H1 (cell line): ENCODE results near the gene NAA11. TPM values are rescaled to one million over a fixed set of nuclear protein-coding genes. Genes with fewer than 3 reads are reported as not detected.

Experiments used
- CTCF ChIA-PET: fragments of 300-600 bp; sonication (Branson Sonifier 250); formaldehyde crosslinking; loops from one replicate; lab custom pipeline; 2021; ENCODE audit not compliant: partially characterized antibody; lab: Charles Lee
- POLR2A ChIA-PET: fragments of 300-600 bp; sonication (Branson Sonifier 250); formaldehyde crosslinking; loops from one replicate; lab custom pipeline; 2021; ENCODE audit warnings: inconsistent platforms; ENCODE audit not compliant: partially characterized antibody; lab: Charles Lee
- DNase-seq, 2 experiments: peaks; one replicate each; pipeline versions ENCODE4 v3.0.0 to v3.0.0-alpha.2; 2010 to 2022; ENCODE audit warnings: low spot score in 2 of 2, low read depth in 1 of 2, mixed read lengths in 1 of 2
- FAIRE-seq: peaks from 2 replicates; lab custom pipeline; 2011; peaks lifted over from hg19 to GRCh38; lab: Jason Lieb, UNC
- H2AFZ ChIP-seq: 2 replicates; pipeline ENCODE4 v1.8.1; 2012; ENCODE audit warnings: low read length, inconsistent platforms
- H2AK5ac ChIP-seq: 2 replicates; pipeline ENCODE4 v1.6.1; 2013; ENCODE audit warnings: low read depth, low read length
- H2BK120ac ChIP-seq: replicated peaks from 2 replicates; pipeline ENCODE3; 2013; ENCODE audit warnings: low read depth, low read length, inconsistent platforms
- H2BK12ac ChIP-seq: 2 replicates; pipeline ENCODE4 v1.6.1; 2013; ENCODE audit warnings: low read depth, low read length
- H2BK15ac ChIP-seq: 2 replicates; pipeline ENCODE4 v1.6.1; 2013; ENCODE audit warnings: low read length
- H2BK20ac ChIP-seq: 2 replicates; pipeline ENCODE4 v1.6.1; 2013; ENCODE audit warnings: low read length
- H2BK5ac ChIP-seq: 2 replicates; pipeline ENCODE4 v1.6.1; 2013; ENCODE audit warnings: low read depth, low read length
- H3K14ac ChIP-seq: 2 replicates; pipeline ENCODE4 v1.6.1; 2013; ENCODE audit warnings: inconsistent platforms; ENCODE audit not compliant: insufficient read length
- H3K18ac ChIP-seq: 2 replicates; pipeline ENCODE4 v1.6.1; 2013; ENCODE audit warnings: low read length; ENCODE audit errors: extremely low read depth
- H3K23ac ChIP-seq: 2 replicates; pipeline ENCODE4 v1.6.1; 2013; ENCODE audit warnings: inconsistent platforms; ENCODE audit not compliant: insufficient read length
- H3K23me2 ChIP-seq: 2 replicates; pipeline ENCODE4 v1.6.1; 2013; ENCODE audit warnings: low read depth, low read length
- H3K27ac ChIP-seq: 2 replicates; pipeline ENCODE4 v1.6.1; 2011; ENCODE audit warnings: low read depth, low read length, inconsistent platforms
- H3K27me3 ChIP-seq, 4 experiments: replicated peaks in 1 of 4; 1 replicate in 1 of 4; 2 replicates in 3 of 4; pipeline versions ENCODE4 v1.6.1 to v1.8.1; 2011 to 2013; ENCODE audit warnings: low read length in 3 of 4, mild to moderate bottlenecking in 3 of 4, inconsistent platforms in 2 of 4, mixed read lengths in 2 of 4, moderate library complexity in 1 of 4; ENCODE audit not compliant: control insufficient read depth in 3 of 4, insufficient read depth in 3 of 4; ENCODE audit errors: extremely low read depth in 1 of 4
- H3K36me3 ChIP-seq, 4 experiments: 2 replicates each; pipeline versions ENCODE4 v1.6.1 to v1.8.1; 2011 to 2013; ENCODE audit warnings: mild to moderate bottlenecking in 4 of 4, low read length in 3 of 4, moderate library complexity in 2 of 4, control low read depth in 1 of 4, inconsistent platforms in 1 of 4; ENCODE audit not compliant: insufficient read depth in 4 of 4, control insufficient read depth in 2 of 4
- H3K4ac ChIP-seq: replicated peaks from 2 replicates; pipeline ENCODE3; 2013; ENCODE audit warnings: low read length, low read depth, mixed read lengths, inconsistent platforms; ENCODE audit not compliant: insufficient read length
- H3K4me1 ChIP-seq, 4 experiments: replicated peaks in 1 of 4; 1 replicate in 1 of 4; 2 replicates in 3 of 4; pipeline versions ENCODE4 v1.6.1 to v1.8.1; 2011 to 2013; ENCODE audit warnings: low read length in 3 of 4, inconsistent platforms in 2 of 4, mixed read lengths in 1 of 4; ENCODE audit not compliant: insufficient read depth in 4 of 4, control insufficient read depth in 3 of 4
- H3K4me2 ChIP-seq, 2 experiments: 2 replicates each; pipeline versions ENCODE4 v1.6.1 to v1.8.1; 2011 to 2013; ENCODE audit warnings: low read depth in 2 of 2, low read length in 2 of 2, control low read depth in 1 of 2, inconsistent platforms in 1 of 2, mild to moderate bottlenecking in 1 of 2; ENCODE audit not compliant: insufficient read depth in 1 of 2
- H3K4me3 ChIP-seq, 4 experiments: fragments of 200-600, 300-600 bp in 1 of 4; sonication (generic), shearing (Covaris generic), sonication (Bioruptor Twin) in 1 of 4; 2 replicates each; pipeline versions ENCODE4 v1.5.1 to v1.8.1; 2011 to 2016; ENCODE audit warnings: low read length in 4 of 4, low read depth in 3 of 4, control low read depth in 2 of 4, inconsistent platforms in 2 of 4, mild to moderate bottlenecking in 2 of 4, mixed read lengths in 1 of 4, moderate library complexity in 1 of 4; ENCODE audit not compliant: insufficient read depth in 2 of 4; ENCODE audit errors: extremely low read depth in 1 of 4
- H3K56ac ChIP-seq: replicated peaks from 2 replicates; pipeline ENCODE3; 2013; ENCODE audit warnings: low read depth, mild to moderate bottlenecking, mixed read lengths, low read length, inconsistent platforms; ENCODE audit not compliant: insufficient read length
- H3K79me1 ChIP-seq: 2 replicates; pipeline ENCODE4 v1.6.1; 2013; ENCODE audit warnings: low read depth, low read length, control low read depth
- H3K79me2 ChIP-seq, 2 experiments: 2 replicates each; pipeline versions ENCODE4 v1.6.1 to v1.8.1; 2012 to 2013; ENCODE audit warnings: low read length in 2 of 2, mild to moderate bottlenecking in 2 of 2, inconsistent platforms in 1 of 2; ENCODE audit not compliant: insufficient read depth in 2 of 2, control insufficient read depth in 1 of 2
- H3K9ac ChIP-seq, 4 experiments: replicated peaks in 1 of 4; 1 replicate in 1 of 4; 2 replicates in 3 of 4; pipeline versions ENCODE4 v1.6.1 to v1.8.1; 2011 to 2013; ENCODE audit warnings: low read depth in 3 of 4, low read length in 3 of 4, control low read depth in 2 of 4, mild to moderate bottlenecking in 2 of 4, moderate library complexity in 2 of 4, inconsistent platforms in 1 of 4; ENCODE audit errors: extremely low read depth in 1 of 4
- H3K9me3 ChIP-seq, 2 experiments: 2 replicates each; pipeline versions ENCODE4 v1.6.1 to v1.8.1; 2012 to 2013; ENCODE audit warnings: mild to moderate bottlenecking in 2 of 2, moderate library complexity in 2 of 2, control low read depth in 1 of 2, inconsistent platforms in 1 of 2, low read depth in 1 of 2, low read length in 1 of 2, mixed read lengths in 1 of 2; ENCODE audit not compliant: insufficient read depth in 2 of 2
- H4K20me1 ChIP-seq, 2 experiments: replicated peaks in 1 of 2; 2 replicates each; pipeline versions ENCODE3 to v1.8.1; 2011 to 2013; ENCODE audit warnings: inconsistent platforms in 2 of 2, low read length in 2 of 2, mild to moderate bottlenecking in 1 of 2; ENCODE audit not compliant: insufficient read depth in 2 of 2, control insufficient read depth in 1 of 2
- H4K5ac ChIP-seq: 2 replicates; pipeline ENCODE4 v1.6.1; 2013; ENCODE audit warnings: low read length, low read depth, mixed read lengths, inconsistent platforms; ENCODE audit not compliant: insufficient read length
- H4K8ac ChIP-seq: 2 replicates; pipeline ENCODE4 v1.8.0; 2013; ENCODE audit warnings: mild to moderate bottlenecking, moderate library complexity, low read length, inconsistent platforms; ENCODE audit not compliant: insufficient read depth; ENCODE audit errors: extremely low read depth
- H4K91ac ChIP-seq: replicated peaks from 2 replicates; pipeline ENCODE3; 2013; ENCODE audit warnings: low read length, mixed read lengths, inconsistent platforms; ENCODE audit not compliant: insufficient read length
- CBX8 ChIP-seq: fragments of 300-800, 300-1000 bp; sonication (generic); IDR thresholded peaks from 2 replicates; pipeline ENCODE4 v1.7.1; 2016; ENCODE audit warnings: low read depth, low read length, borderline replicate concordance
- EZH2 ChIP-seq: fragments of 200-600 bp; sonication (generic); IDR thresholded peaks from 2 replicates; pipeline ENCODE4 v1.7.1; 2012; ENCODE audit warnings: low read depth, mild to moderate bottlenecking, moderate library complexity, low read length, inconsistent platforms; ENCODE audit not compliant: severe bottlenecking
- GABPA ChIP-seq: IDR thresholded peaks from 2 replicates; pipeline ENCODE4 v1.6.1; 2011; ENCODE audit warnings: mild to moderate bottlenecking, low read length, moderate library complexity, borderline replicate concordance; ENCODE audit not compliant: insufficient read depth
- HDAC2 ChIP-seq, 2 experiments: fragments of 300-600 bp in 1 of 2; sonication (generic) in 1 of 2; IDR thresholded peaks; 2 replicates each; pipeline ENCODE4 v1.6.1; 2011 to 2012; ENCODE audit warnings: low read depth in 2 of 2, low read length in 2 of 2, mild to moderate bottlenecking in 2 of 2, moderate library complexity in 2 of 2, borderline replicate concordance in 1 of 2, inconsistent platforms in 1 of 2
- KDM4A ChIP-seq: IDR thresholded peaks from one replicate; pipeline ENCODE4 v1.7.1; 2012; ENCODE audit warnings: low read depth, mild to moderate bottlenecking, moderate library complexity, low read length, inconsistent platforms; ENCODE audit not compliant: severe bottlenecking
- MAFK ChIP-seq: IDR thresholded peaks from 2 replicates; pipeline ENCODE4 v1.6.1; 2012; ENCODE audit warnings: low read depth, mild to moderate bottlenecking, improper control_type of control experiment, low read length
- PHF8 ChIP-seq: fragments of 200-600 bp; sonication (generic); conservative IDR thresholded peaks from 2 replicates; pipeline ENCODE4 v1.7.1; 2012; ENCODE audit warnings: low read depth, mild to moderate bottlenecking, inconsistent platforms, low read length, moderate library complexity
- RAD21 ChIP-seq, 2 experiments: IDR thresholded peaks in 1 of 2; conservative IDR thresholded peaks in 1 of 2; 2 replicates each; pipeline ENCODE4 v1.6.1; 2011; ENCODE audit warnings: low read depth in 2 of 2, low read length in 2 of 2, improper control_type of control experiment in 1 of 2, inconsistent platforms in 1 of 2, mild to moderate bottlenecking in 1 of 2, moderate library complexity in 1 of 2
- RBBP5 ChIP-seq: IDR thresholded peaks from 2 replicates; pipeline ENCODE4 v1.7.1; 2012; ENCODE audit warnings: low read depth, mild to moderate bottlenecking, inconsistent platforms, low read length, moderate library complexity, borderline replicate concordance
- RNF2 ChIP-seq: fragments of 200-900, 300-1000 bp; sonication (generic); IDR thresholded peaks from 2 replicates; pipeline ENCODE4 v1.7.1; 2016; ENCODE audit warnings: borderline replicate concordance, low read depth, mild to moderate bottlenecking, antibody characterized with exemption, low read length; ENCODE audit not compliant: poor library complexity, severe bottlenecking; ENCODE audit errors: missing control alignments
- SRF ChIP-seq: IDR thresholded peaks from 2 replicates; pipeline ENCODE4 v1.6.1; 2011; ENCODE audit warnings: mild to moderate bottlenecking, low read depth, low read length, moderate library complexity
- TCF12 ChIP-seq: IDR thresholded peaks from 2 replicates; pipeline ENCODE4 v1.6.1; 2011; ENCODE audit warnings: low read depth, mild to moderate bottlenecking, low read length
- polyA plus RNA-seq, 7 experiments: library from polyadenylated mRNA; depleted of rRNA in 3 of 7; stranded (reverse) in 5 of 7; unstranded in 2 of 7; fragments of >200 nt in 5 of 7; fragments of 200-250 nt in 2 of 7; gene quantifications; 1 replicate in 5 of 7; 2 replicates in 1 of 7; 4 replicates in 1 of 7; pipeline versions ENCODE4 v1.2.1 to v1.2.3, GENCODE V29; 2011 to 2013; ENCODE audit warnings: missing spikeins in 2 of 7, mixed read lengths in 2 of 7
- total RNA-seq: library from RNA; stranded (reverse); fragmentation: NEBNext Ultra II Directional; extraction: Animal tissue kit (Norgen Biotek cat#: 25700); gene quantifications from 2 replicates; pipeline ENCODE4 v1.2.1, GENCODE V29; 2021
- TF ChIP-seq, protein P1 (sequence below): IDR thresholded peaks from 2 replicates; pipeline ENCODE4 v1.6.1; 2011; ENCODE audit warnings: low read length, improper control_type of control experiment

Gene NAA11
- total and polyA plus RNA-seq, 2 of the 8 experiments (the other 6 are each of a cell fraction or from before 2014, with no cell fraction given), result not detected

DNA sequence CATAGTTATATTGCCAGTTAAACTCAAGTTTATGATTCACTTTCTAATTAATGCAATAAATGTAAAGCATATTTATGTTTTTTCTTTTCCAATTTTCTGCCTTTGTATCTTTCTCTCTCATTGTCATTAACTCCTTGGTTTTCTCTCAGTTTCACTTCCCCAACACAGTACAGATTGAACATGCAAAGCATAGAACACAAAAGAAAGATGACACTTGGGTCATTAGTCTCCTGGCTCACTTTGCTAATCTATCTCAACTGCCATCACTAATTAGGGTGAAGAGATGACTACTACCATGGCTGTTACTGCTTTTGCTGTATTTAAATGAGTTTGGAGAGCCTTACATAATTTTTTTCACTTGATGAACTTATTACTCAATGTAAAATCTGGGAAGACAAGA is 12.3 kb upstream of the NAA11 start:
- FAIRE-seq, result no peak
- H4K5ac ChIP-seq, result no peak overlapping the region
- TF ChIP-seq GABPA (no peak), RBBP5 (no peak), EZH2 (no peak), CBX8 (no peak), TCF12 (no peak), SRF (no peak), MAFK (no peak), RAD21 (IDR thresholded peaks at IDR 0.05 in 1 of 2, conservative IDR thresholded peaks at IDR 0.05 in 1 of 2; ENCODE audit: low read depth in 2 of 2, low read length in 2 of 2) (no peak), HDAC2 (IDR thresholded peaks at IDR 0.05; ENCODE audit: borderline replicate concordance in 1 of 2, low read depth in 2 of 2, low read length in 2 of 2) (no peak), RNF2 (no peak), KDM4A (no peak), PHF8 (no peak)
- TF ChIP-seq, protein P1, sequence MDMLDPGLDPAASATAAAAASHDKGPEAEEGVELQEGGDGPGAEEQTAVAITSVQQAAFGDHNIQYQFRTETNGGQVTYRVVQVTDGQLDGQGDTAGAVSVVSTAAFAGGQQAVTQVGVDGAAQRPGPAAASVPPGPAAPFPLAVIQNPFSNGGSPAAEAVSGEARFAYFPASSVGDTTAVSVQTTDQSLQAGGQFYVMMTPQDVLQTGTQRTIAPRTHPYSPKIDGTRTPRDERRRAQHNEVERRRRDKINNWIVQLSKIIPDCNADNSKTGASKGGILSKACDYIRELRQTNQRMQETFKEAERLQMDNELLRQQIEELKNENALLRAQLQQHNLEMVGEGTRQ, result no peak

More for the DNA sequence above, 12.3 kb upstream of the NAA11 start:
- Histone ChIP-seq H3K79me2 (no peaks in the 10 kb centered on the region), H3K79me1 (no peaks in the 10 kb centered on the region), H2AFZ (no peak overlapping the region), H3K9me3 (peaks cover 0 to 3% of the 10 kb centered on the region in 2 experiments; a peak in 1 of 4 replicates), H3K4ac (no peak overlapping the region), H3K4me1 (no peaks in the 10 kb centered on the region), H3K14ac (no peak overlapping the region), H2AK5ac (no peak overlapping the region), H3K4me2 (no peak overlapping the region), H3K56ac (no peak overlapping the region), H3K23me2 (no peaks in the 10 kb centered on the region), H3K27me3 (0 out of 7 replicates have a peak, but pooled peaks cover 0 to 1% (median 0%) of the 10 kb centered on the region in 4 experiments), H3K36me3 (no peaks in the 10 kb centered on the region), H2BK20ac (no peak overlapping the region), H3K4me3 (no peak overlapping the region), H3K18ac (no peak overlapping the region), H3K23ac (no peak overlapping the region), H4K91ac (no peak overlapping the region), H3K27ac (no peak overlapping the region), H3K9ac (no peak overlapping the region), H2BK15ac (no peak overlapping the region), H4K8ac (no peak overlapping the region), H2BK120ac (no peak overlapping the region), H2BK12ac (no peak overlapping the region), H4K20me1 (no peaks in the 10 kb centered on the region), H2BK5ac (no peak overlapping the region)
- ChIA-PET POLR2A (no interaction called here), CTCF (no interaction called here)
- no peak for DNase-seq
